Medulla oblongata (tissue), 1 donor: ENCODE results near the gene KRT33A.
"Not testable (repeated sequence)": the region's sequence is repeated elsewhere in the genome, so short reads cannot be mapped to it uniquely, and the experiment has no call there.

Experiments
- DNase-seq: peaks from one replicate; pipeline ENCODE4 v3.0.0-alpha.2; 2015; ENCODE audit errors: extremely low spot score

KRT33A gene

GRCh38 chr17:41350381-41350878, at the start of gene KRT33A:
Gene KRT33A (minus strand): TSS chr17:41350828. CDS start chr17:41350767, 61 bp downstream.
- not testable (repeated sequence) for DNase-seq

- no peak for DNase-seq
Measured at GRCh38 chr17:41396996-41397660, 46.5 kb upstream of the KRT33A start, which contains the start of gene KRT31. Gene KRT31 (minus strand): TSS chr17:41397608. CDS start chr17:41397539, 69 bp downstream.

GRCh38 chr17:41396340-41396739, 45.7 kb upstream of the KRT33A start:
- no peak for DNase-seq

GRCh38 chr17:41395611-41396010, 45.0 kb upstream of the KRT33A start:
- no peak for DNase-seq

- not testable (repeated sequence) for DNase-seq
Measured at GRCh38 chr17:41395044-41395443, 44.4 kb upstream of the KRT33A start.

GRCh38 chr17:41394254-41394996, 43.8 kb upstream of the KRT33A start:
- no peak for DNase-seq

GRCh38 chr17:41393826-41394225, 43.2 kb upstream of the KRT33A start:
- no peak for DNase-seq

GRCh38 chr17:41393294-41393693, 42.7 kb upstream of the KRT33A start:
- no peak for DNase-seq

GRCh38 chr17:41392278-41392677, 41.6 kb upstream of the KRT33A start:
- no peak for DNase-seq

- no peak for DNase-seq
Measured at GRCh38 chr17:41391535-41391934, 40.9 kb upstream of the KRT33A start.

- no peak for DNase-seq
Measured at GRCh38 chr17:41390411-41390938, 39.8 kb upstream of the KRT33A start.

- no peak for DNase-seq
Measured at GRCh38 chr17:41387670-41388069, 37.0 kb upstream of the KRT33A start.

GRCh38 chr17:41386227-41386626, 35.6 kb upstream of the KRT33A start:
- no peak for DNase-seq

GRCh38 chr17:41383690-41384089, 33.1 kb upstream of the KRT33A start:
- DNase-seq: no peak

- no peak for DNase-seq
Measured at GRCh38 chr17:41382394-41382793, 31.8 kb upstream of the KRT33A start.

- DNase-seq: not testable (repeated sequence)
Measured at GRCh38 chr17:41381943-41382342, 31.3 kb upstream of the KRT33A start, which contains the start of gene KRT34. Gene KRT34 (minus strand): TSS chr17:41382306. CDS start chr17:41382246, 60 bp downstream.

GRCh38 chr17:41380091-41380490, 29.5 kb upstream of the KRT33A start:
- DNase-seq: not testable (repeated sequence)

- DNase-seq: no peak
Measured at GRCh38 chr17:41377546-41377945, 26.9 kb upstream of the KRT33A start.

GRCh38 chr17:41369713-41370112, 19.1 kb upstream of the KRT33A start, which contains the start of gene KRT33B:
Gene KRT33B (minus strand): TSS chr17:41369813. CDS start chr17:41369750, 63 bp downstream.
- no peak for DNase-seq

- DNase-seq: no peak
Measured at GRCh38 chr17:41369023-41369422, 18.4 kb upstream of the KRT33A start.

GRCh38 chr17:41367426-41368075, 16.9 kb upstream of the KRT33A start:
- DNase-seq: no peak

GRCh38 chr17:41366070-41366469, 15.4 kb upstream of the KRT33A start:
- DNase-seq: no peak
